AG09319 (cell line): Measurements from ENCODE around the gene DCDC1.

Experiments
- DNase-seq: peaks from one replicate; pipeline ENCODE4 v3.0.0-alpha.2; 2010; ENCODE audit warnings: low read depth; ENCODE audit errors: extremely low read depth
- CTCF ChIP-seq: IDR thresholded peaks from 2 replicates; pipeline ENCODE4 v1.5.1; 2011; ENCODE audit warnings: low read depth, mild to moderate bottlenecking, inconsistent platforms, low read length, moderate library complexity

The DCDC1 gene

GRCh38 chr11:30991376-30991775 is 378.2 kb downstream of the DCDC1 start:
- no peak for DNase-seq
- TF ChIP-seq CTCF: no peak

GRCh38 chr11:30990625-30991296 is 378.8 kb downstream of the DCDC1 start:
- TF ChIP-seq CTCF: no peak
- DNase-seq: no peak

GRCh38 chr11:30987819-30988218 is 381.7 kb downstream of the DCDC1 start:
- TF ChIP-seq CTCF: no peak
- DNase-seq: no peak

GRCh38 chr11:30985536-30985935 is 384.0 kb downstream of the DCDC1 start:
- DNase-seq: no peak
- TF ChIP-seq CTCF: no peak

- TF ChIP-seq CTCF: no peak
- DNase-seq: no peak
Observed at GRCh38 chr11:30984827-30985226, 384.7 kb downstream of the DCDC1 start.

GRCh38 chr11:30984442-30984816 is 385.1 kb downstream of the DCDC1 start:
- TF ChIP-seq CTCF: no peak
- DNase-seq: no peak

GRCh38 chr11:30983776-30984441 is 385.6 kb downstream of the DCDC1 start:
- no peak for TF ChIP-seq CTCF
- no peak for DNase-seq
